ENCODE data around the gene AQP3.
A peak's percentile ranks its signal among the peaks of the same experiment; 100 is the strongest.
"Not testable (repeated sequence)": the region's sequence is repeated elsewhere in the genome, so short reads cannot be mapped to it uniquely, and the experiment has no call there.

AQP3 gene

DNA sequence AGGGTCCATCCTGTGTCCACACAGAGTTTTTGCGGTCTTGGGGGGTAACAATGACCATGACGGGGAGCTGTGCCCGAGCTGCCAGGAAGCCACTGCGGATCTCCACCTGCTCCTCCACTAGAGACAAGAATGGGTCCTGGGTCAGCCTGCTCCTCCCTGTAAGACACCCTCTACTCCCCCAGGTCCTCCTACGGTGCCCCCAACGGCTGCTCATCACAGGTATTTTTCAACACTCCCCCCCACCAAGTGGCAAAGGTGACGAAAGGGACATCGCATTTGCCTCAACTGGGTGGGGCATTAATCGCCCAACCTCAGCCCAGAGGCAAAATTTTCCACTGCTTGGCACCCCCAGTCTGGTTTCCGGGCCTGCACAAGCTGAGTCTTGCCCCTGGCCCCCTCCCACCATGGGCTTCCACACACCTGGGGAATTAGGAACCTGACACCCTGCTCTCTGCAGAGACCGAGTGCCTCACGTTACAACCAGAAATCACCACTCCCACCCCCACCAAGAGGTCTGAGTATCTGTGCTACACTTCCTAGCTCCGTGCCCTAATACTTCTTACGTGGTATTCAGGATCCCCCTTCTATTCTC lies 16.7 kb upstream of the AQP3 start:
- DNase-seq: no peak

DNA sequence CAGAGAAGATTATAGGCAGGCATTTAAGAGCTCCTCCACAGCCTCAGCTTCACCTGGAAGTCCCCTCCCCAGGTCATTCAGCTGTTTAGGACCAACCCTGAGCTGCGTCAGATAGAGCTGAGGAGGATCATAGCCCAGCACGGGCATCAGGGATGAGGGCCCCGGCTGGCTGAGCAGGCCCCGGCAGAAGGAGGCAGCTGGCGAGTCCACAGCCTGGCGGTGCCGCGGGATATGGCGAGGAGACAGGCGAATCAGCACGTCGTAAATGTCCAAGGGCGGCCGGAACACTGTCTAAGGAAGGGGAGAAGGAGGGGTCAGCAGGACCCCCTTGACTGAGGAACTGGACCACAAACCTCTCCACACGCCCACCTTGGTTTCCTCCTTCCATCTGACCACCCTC lies 15.8 kb upstream of the AQP3 start:
- no peak for DNase-seq

DNA sequence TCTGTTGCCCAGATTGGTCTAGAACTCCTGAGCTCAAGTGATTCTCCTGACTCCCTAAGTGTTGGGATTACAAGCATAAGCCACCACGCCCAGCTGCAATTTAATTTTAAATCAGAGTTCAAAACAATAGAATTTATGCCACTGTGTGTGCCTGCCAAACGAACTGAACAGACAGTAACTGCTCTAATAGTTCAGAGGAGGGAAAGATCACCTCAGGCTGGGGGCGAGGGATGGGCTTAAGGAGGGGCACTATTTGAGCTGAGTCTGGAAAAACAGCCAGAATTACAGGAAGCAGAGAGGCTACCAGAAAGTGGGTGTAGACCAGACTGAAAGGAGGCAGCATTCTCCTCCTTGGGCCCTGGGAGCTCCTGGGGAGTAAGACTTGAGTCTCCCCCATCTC lies 14.1 kb upstream of the AQP3 start:
- no peak for DNase-seq

DNA sequence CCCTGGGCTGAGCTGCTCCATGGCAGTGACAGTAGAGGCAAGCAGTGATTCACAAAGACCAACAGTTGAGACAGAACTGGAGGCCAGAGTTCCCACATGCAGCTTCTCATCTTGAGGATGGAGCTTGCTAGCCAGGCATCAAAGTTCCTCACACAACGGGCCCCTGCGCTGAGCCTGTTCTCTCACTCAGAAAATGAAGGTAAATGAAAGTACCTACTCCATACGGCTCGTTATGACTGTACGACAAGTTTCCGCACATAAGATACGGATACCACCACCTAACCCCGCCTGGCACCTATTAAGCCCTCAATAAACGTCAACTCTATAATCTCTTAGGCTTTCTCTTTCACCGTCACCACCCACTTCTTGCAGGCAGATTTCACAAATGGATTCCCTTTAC lies 13.5 kb upstream of the AQP3 start:
- no peak for DNase-seq

DNA sequence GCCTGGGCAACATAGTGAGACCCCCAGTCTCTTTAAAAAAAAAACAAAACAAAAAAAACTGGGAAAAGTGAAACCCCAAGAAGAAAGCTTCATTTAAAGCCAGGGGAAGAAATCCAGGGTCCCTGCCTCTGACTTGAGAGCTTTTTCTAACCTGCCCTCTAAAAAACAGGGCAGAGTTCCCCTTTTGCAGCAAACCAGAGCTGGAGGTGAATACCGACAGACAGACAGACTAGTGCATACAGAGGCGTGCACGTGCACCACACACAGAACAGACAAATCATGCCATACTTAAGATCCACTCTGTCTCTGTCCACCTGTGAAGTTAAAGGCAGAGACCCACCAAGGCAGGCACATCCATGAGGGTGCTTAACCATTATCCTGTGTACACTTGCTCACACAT lies 11.7 kb upstream of the AQP3 start:
- no peak for DNase-seq

DNA sequence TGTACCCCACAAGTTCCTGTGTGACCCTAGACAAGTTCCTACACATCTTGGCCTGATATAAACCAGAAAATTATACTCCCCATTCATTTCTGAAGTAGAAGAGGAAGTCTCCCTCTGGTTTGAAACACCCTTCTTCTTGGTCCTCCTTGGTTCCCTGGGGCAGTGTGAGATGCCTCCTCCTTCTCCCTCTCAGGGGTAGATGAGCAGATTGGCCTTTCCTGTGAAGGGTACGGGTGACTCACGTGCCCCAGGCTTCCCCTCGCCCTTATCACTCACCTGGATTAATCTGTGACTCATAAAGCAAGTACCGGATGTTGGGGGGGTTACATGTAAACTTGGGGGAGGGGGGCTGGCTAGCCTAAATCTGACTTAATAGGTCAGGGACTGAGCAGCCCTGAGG lies 11.1 kb upstream of the AQP3 start:
- no peak for DNase-seq

DNA sequence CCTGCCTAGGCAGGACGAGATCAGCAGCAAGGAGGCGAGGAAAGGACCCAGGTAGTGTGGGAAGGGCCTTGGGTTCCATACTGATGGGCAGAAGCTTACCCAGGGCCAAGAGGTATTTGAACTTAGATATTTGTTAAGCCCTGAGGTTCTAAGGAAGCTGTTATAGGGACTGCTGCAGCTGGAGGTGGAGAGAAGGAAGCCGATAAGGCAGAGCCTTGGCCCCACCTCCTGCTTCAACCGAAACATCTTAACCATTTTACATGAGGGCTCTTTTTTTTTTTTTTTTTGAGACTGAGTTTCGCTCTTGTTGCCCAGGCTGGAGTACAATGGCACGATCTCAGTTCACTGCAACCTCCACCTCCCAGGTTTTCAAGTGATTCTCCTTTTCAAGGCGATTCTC lies 8.6 kb upstream of the AQP3 start:
- no peak for DNase-seq

DNA sequence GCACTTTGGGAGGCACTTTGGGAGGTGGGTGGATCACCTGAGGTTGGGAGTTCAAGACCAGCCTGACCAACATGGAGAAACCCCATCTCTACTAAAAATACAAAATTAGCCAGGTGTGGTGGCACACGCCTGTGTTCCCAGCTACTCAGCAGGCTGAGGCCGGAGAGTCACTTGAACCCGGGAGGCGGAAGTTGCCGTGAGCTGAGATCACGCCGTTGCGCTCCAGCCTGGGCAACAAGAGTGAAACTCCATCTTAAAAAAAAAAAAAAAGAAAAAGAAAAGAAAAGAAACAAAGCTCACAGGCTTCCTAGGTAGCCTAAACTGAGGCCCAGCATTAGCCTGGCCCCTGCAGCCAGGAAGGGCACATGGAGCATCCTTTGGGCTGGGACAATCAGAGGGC lies 8.1 kb upstream of the AQP3 start:
- DNase-seq: not testable (repeated sequence)

DNA sequence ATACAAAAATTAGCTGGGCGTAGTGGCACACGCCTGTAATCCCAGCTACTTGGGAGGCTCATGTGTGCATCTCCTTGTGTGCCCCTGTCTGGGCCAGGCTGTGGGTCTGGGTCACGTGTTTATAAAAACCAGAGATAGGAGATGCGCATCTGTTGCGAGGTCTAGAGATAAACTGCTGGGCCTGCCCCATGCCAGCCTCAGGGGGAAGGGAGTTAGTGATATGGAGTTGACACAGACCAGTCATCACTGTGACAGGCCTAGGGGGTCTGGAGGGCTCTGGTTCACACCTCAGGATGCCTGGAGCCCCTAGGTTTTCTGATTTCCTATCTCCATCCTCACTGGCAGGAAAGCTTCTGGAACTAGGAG lies 7.3 kb upstream of the AQP3 start:
- DNase-seq: not testable (repeated sequence)

DNA sequence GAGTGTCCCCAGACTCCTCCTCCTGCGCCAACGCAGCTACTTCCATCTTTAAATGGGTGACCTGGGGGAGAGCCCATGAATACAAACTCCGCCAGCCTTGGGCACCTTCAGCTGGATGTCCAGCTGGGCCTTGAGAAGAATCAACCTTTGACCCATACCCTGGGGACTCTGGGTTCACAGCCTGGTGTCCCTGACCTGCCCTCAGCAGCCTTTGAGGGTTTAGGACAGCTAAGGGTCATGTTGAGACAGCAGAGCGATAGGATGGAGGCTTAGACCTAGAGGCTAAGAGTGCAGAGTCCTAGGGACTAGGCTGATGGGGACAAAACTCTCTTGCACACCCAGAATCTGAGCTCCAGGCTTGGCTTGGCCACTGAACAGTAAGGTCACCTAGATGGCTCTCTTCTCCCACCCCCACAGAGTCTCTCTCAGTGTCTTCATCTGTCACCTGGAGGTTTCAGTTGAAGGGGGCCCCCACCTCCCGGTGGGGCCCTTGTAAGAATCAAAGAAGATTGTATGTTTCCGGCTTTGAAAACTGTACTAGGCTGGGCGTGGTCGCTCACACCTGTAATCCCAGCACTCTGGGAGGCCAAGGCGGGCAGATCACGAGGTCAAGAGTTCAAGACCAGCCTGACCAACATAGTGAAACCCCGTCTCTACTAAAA lies 6.7 kb upstream of the AQP3 start:
- DNase-seq: no peak

DNA sequence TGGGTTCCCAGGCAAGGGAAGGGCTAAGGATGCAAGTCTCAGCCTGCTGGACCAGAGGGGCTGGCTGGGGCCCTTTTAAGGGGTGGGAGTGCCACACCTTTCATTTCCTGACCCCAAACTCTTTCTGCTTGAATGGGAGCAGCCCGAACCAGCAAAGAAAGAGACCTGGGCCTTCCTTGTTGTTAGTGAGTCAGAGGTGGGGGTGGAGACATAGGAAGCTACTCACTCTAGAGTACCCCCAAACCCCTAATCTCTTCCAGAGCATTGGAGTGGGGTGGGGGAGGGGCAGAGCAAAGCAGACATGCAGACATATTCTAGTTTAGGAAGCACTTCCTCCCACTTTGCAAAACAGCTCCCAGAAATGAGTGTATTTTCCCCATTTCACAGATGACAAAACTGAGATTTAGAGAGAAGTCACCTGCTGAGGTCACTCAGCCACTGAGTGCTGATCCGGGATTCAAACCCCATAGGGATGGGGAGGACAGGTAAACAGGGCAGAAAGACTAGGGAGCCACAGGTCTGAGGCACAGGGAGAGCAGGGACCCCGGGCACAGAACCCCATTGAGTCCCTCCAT lies 6.0 kb upstream of the AQP3 start:
- DNase-seq: no peak

DNA sequence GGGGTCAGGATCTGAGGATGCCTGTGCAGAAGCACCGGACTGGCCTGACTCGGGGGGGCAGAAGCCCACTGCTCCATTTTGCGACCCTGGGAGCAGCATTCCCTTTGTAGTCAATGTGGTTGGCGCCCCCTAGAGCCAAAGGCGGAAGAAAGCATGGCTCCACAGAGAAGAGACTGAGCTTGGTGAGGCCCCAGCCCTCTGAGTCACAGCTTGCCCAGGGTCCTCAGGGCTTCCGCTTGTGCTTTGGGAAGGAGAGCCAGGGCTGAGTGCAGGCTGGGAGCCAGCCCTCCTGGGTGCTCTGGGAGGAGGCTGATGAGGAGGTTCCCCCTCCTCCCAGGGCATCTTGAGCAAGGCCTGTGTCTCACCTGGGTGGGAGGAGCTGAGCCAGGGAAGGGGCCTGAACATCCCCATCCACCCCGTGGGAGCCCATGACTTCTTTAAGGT lies 5.5 kb upstream of the AQP3 start:
- peak; percentile 10 for DNase-seq

DNA sequence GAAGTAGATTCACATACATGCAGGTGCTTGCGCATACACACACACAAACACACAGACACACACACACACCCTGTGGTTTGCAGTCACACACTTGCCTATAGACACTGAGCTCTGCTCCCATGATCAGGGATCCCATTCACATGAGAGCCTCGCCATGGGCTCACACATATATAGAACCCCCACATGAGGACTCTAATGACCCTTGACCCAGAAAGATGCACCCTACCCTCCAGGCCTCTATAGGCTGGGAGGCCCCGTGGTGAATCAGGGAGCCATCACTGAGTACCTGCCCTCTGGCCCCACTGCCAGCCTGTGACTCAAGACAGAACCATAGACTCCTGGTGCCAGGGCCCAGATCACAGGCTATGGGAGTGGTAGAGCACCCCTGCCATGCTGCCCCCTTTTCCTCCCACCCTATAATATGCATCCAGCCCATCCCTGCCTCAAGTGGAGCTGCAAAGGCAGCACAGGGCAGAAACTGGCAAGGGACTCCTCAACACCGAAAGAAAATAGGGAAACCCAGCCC lies 3.3 kb upstream of the AQP3 start:
- no peak for DNase-seq

DNA sequence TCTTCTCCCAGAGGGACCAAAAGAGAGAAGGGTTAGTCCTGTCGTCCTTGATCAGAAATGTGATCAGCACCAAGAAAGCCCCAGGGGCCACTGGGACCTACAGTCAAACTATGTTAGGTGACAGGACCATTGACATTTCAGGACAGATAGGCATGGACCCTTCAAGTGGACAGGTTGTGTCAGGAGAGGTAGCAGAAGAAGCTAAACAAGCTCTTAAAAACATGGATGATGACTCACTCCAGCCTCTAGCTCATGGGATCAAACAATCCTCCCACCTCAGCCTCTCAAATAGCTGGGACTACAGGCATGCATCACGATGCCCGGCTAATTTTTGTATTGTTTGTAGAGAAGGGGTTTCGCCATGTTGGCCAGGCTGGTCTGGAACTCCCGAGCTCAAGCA lies 2.3 kb upstream of the AQP3 start:
- DNase-seq: no peak

DNA sequence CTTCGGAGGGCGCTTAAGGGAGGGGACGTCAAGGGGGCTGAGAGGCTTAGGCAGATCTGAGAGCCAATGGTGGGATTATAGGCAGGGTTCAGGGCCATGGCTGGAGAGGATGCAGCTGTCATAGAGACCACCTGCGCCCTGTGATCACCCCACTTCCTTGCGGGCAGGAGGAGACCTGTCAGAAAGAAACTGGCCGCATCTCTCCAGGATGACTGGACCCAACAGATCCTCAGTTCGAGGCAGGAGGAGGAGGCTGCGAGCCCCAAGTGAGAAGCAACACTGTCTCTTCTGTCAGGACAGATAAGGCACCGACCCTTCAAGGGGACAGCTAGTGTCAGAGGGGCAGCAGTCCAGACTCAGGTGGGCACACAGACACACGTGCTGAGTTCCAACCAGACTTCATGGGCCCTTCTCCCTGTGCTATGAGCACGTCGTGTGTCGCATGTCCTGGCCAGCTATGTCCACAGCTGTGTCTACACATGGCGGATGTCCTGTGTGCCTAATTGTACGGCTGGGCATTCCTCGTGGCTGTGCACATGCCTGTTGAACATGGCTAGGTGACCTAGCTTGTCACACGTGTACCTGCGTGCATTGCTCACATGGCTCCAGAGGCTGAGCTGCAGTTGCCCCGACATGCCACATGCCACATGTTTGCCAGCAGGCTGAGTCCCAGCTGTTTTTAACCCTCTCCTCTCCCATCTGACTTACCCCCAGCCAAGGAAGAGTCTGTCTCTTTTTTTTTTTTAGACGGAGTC lies 583 bp upstream of the AQP3 start:
- no peak for DNase-seq

DNA sequence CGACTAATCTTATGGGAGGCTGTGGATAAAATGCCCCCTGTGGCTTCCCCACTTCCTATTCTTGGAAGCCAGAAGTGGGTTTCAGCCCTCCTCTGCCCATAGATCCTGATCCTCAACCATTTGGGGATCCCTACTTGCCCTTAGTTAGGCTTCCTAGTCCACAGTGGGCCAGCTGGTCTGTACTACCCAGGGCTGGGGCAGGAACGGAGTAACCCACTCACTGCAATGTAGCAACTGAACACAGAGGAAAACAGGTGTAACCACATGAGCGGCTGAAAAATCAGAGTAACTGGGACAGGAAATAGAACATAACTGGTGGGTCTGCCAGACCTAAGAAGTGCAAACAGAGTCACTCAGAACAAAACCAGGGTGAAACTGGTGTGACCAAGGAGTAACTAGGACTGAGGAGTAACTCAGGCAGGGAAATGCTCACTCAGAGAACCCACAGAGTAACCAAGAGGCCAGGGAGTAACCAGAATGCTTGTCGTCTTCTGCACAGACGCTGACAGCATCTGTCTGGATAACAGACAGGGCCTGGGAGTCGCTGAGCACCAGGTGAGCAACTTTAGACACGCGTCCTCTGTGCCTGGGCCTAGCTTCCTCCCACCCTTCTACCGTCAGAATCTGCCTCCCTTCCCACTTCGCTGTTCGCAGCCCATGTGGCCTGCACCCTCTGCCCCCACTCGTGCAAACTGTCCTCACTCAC lies 1.0 kb downstream of the AQP3 start:
- DNase-seq: no peak

DNA sequence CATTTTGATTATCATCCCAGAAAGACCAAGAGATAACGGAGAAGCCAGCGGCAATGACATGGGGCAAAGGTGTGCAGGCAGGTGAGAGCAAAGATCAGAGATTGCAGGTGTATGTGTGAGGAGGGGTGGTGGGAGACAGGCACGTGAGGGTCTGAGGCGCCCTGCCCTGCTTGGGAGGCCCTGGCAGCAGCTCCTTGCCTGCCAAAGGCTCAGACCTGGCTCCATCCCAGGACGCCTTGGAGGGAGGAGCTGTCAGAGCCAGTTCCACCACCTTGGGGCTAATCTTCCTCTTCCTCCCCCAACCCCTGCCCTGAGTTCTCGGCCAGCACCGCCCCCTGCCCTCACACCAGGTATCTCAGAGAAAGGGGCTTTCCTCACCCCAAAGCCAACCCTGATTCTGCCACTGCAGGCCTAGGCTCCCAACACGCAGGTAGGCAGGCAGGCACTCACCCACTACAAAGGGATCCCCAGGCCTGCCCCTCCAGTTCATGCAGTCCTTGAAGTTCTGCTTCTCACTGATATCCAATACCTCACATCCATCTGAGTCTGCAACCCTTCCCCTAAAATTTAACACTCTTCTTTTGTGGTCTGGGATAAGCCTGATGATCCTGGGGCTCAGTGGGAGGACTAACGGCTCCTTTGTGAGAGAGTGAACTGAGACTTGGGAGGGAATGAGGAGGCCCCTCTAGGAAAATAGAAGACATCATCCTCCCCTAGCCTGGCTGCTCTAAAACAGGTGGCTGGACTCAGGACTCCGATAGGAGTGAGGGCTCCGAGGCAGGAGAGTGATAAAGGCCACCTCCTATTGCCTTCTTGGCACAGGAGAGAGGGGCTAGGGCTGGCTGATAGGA lies 1.8 kb downstream of the AQP3 start:
- DNase-seq: no peak

DNA sequence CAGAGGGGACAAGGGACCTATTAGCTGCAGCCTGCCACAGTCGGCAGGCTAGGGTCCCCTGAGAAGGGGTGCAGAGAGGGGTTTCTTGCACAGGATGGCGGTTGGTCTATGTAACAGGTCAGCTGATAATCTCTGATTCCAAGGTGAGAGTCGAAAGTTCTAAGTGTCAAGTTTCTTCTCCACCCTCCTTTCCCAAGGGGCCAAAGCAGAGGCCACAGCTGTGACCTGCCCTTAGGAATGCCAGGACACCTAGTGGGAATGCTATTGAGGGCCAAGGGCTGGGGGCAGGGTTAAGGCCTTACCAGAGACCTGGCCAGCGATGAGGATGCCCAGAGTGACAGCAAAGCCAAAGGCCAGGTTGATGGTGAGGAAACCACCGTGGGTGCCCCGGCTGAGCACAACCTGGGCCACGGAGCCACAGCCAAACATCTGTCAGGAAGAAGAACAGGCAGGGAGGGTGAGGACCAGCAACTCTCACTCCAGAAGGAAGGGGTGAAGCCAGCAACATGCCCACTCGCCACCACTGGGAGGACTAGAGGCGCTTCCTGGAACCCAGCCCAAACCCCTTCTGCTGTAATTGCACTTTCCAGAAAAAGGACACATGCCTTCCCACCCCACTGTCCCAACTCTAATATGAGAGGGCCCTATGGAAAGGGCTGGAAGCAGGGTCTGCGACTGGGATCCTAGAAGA lies 3.8 kb downstream of the AQP3 start:
- no peak for DNase-seq

DNA sequence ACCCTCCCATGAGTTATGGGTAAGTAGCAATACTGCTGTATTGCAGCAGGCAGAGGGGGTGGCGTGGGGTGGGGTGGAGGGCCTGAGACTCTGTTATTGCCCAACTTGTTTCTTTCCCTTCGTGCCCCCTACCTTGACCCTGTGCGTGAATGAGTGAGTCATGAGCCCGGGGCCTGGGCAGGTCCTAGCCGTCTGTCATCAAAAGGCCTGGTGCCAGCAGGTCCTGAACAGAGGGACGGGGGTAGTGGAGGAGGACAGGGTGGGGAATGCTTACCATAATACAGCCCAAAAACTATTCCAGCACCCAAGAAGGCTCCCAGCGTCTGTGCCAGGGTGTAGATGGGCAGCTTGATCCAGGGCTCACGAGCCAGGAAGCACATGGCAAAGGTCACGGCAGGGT lies 4.3 kb downstream of the AQP3 start:
- no peak for DNase-seq

DNA sequence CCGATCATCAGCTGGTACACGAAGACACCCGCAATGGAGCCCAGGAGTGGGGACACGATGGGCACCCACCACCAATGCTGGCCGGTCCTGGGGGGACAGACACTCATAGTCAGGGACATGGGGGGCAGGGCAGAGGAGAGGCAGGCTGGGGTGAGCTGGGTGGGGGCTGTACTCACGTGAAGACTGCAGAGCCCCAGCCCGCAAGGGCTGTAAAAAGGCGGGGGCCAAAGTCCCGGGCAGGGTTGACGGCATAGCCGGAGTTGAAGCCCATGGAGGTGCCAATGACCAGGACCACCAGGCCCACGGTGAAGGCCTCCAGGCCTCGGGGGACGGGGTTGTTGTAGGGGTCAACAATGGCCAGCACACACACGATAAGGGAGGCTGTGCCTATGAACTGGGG lies 5.3 kb downstream of the AQP3 start:
- DNase-seq: no peak

DNA sequence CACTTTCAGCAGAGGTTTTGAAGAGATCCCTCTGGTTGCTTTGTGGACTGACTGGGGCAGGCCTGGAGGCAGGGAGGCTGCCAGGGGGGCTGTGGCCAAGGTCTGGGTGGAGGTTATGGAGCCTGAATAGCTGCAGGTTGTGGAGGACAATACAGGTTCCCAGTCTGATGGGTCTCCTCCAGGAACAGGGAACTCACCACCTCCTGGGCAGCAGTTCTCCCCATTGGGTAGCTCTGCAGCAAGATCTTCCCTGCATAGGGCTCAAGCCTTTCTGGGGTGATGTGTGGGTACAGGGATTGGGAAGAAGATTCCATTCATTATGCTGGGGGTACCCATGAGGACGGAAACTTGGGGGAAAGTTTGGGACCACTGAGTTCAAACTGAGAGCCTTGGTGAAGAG lies 6.8 kb downstream of the AQP3 start:
- DNase-seq: no peak

DNA sequence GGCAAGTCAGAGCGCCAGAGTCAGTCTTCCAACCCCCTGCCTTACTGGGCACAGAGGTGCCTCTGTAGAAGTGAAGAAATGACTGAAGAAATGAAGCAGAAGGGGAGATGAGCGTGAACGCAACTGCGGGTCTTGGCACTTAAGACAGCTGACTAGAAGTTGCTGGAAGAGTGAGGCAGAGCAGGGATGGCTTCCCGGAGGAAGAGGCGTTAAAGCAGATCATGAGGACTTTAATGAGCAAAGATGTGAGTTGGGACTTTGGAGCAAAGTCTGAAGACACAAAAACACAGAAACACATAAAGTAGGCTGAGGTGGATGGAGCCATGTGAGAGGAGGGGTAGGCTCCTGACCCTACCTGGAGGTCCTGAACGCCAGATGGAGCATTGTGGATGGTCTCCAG lies 7.2 kb downstream of the AQP3 start:
- DNase-seq: no peak
